Kidney (tissue), 14 donors: Measurements from ENCODE around the gene UPP1. TPM values are rescaled to one million over a fixed set of nuclear protein-coding genes. Genes with fewer than 3 reads are reported as not detected.
A peak's percentile ranks its signal among the peaks of the same experiment; 100 is the strongest.

Source experiments
- DNase-seq, 5 donors: peaks; one replicate each; pipeline ENCODE4 v3.0.0-alpha.2; 2013 to 2020
- FAIRE-seq: peaks from 2 replicates; lab custom pipeline; 2012; peaks lifted over from hg19 to GRCh38; lab: Jason Lieb, UNC
- H3K27ac ChIP-seq, 2 donors: one replicate each; pipeline ENCODE4 v1.7.0; 2013; ENCODE audit warnings: low read depth in 2 of 2, low read length in 2 of 2, inconsistent platforms in 1 of 2
- H3K27me3 ChIP-seq: one replicate; pipeline ENCODE4 v1.7.1; 2013; ENCODE audit warnings: low read length, inconsistent platforms; ENCODE audit not compliant: control insufficient read depth, insufficient read depth
- H3K36me3 ChIP-seq, 3 donors: one replicate each; pipeline versions ENCODE4 v1.7.0 to v1.7.1; 2013; ENCODE audit warnings: low read length in 3 of 3, control low read depth in 1 of 3, inconsistent platforms in 1 of 3; ENCODE audit not compliant: insufficient read depth in 3 of 3, control insufficient read depth in 2 of 3
- H3K4me1 ChIP-seq, 3 donors: one replicate each; pipeline versions ENCODE4 v1.7.0 to v1.7.1; 2013; ENCODE audit warnings: low read length in 3 of 3, inconsistent platforms in 1 of 3, low read depth in 1 of 3; ENCODE audit not compliant: control insufficient read depth in 2 of 3, insufficient read depth in 2 of 3
- H3K4me3 ChIP-seq, 3 donors: one replicate each; pipeline versions ENCODE4 v1.7.0 to v1.8.1; 2013; ENCODE audit warnings: low read length in 3 of 3, control low read depth in 1 of 3, inconsistent platforms in 1 of 3
- H3K9ac ChIP-seq, 3 donors: one replicate each; pipeline versions ENCODE4 v1.7.0 to v1.7.1; 2013; ENCODE audit warnings: low read length in 3 of 3, control low read depth in 1 of 3, inconsistent platforms in 1 of 3
- H3K9me3 ChIP-seq, 3 donors: one replicate each; pipeline versions ENCODE4 v1.7.0 to v1.7.1; 2013; ENCODE audit warnings: low read length in 3 of 3, control low read depth in 1 of 3, inconsistent platforms in 1 of 3; ENCODE audit not compliant: control insufficient read depth in 2 of 3, insufficient read depth in 1 of 3
- intact Hi-C: fragments of 100-400 bp; cut with DNase I; formaldehyde crosslinking; loops from one replicate; pipeline ENCODE4 v1.11.1; 2022
- polyA plus RNA-seq: library from polyadenylated mRNA; stranded (reverse); fragments of 350-450 nt; fragmentation: Illumina TruSeq; extraction: RNeasy Lipid Tissue Mini Kit (QIAGEN cat#74804); gene quantifications from one replicate; pipeline ENCODE4 v1.2.3, GENCODE V29; 2014; ENCODE audit warnings: low read depth, low replicate concordance; ENCODE audit not compliant: insufficient read depth
- total RNA-seq: library from RNA; stranded (reverse); fragmentation: NEBNext Ultra II Directional; extraction: Animal tissue kit (Norgen Biotek cat#: 25700); gene quantifications from one replicate; pipeline ENCODE4 v1.2.1, GENCODE V29; 2021
- TF ChIP-seq, protein P1 (sequence below): IDR thresholded peaks from 3 replicates; pipeline ENCODE4 v1.5.1; 2012; ENCODE audit warnings: mild to moderate bottlenecking, moderate library complexity, borderline replicate concordance; ENCODE audit not compliant: insufficient read depth; ENCODE audit errors: extremely low read depth
- donor health status: control.
- donor health status: control.
- donor health status: control.
- donor health status: control.
- donor health status: control.
- donor health status: DM: yes; HTN: yes; CAD: no.
- donor health status: Normal renal cell carcinoma (clear cell type).

UPP1 gene
- total and polyA plus RNA-seq, 2 donors from 2014 or later, result 36.4 to 76.1 TPM

GRCh38 chr7:48090095-48090805 is 1.2 kb downstream of the UPP1 start:
- Histone ChIP-seq H3K9me3 (no peaks in the 10 kb centered on the region), H3K27me3 (no peaks in the 10 kb centered on the region), H3K4me3 (peak overlapping the region; percentile 47 to 79 (median 57)), H3K27ac (peak overlapping the region; percentile 93 to 97), H3K4me1 (peaks cover 0 to 10% (median 9%) of the 10 kb centered on the region in 3 donors), H3K36me3 (peaks cover 0 to 21% (median 12%) of the 10 kb centered on the region in 3 donors), H3K9ac (peak overlapping the region in 2 of 3 donors; percentile 24 to 60)
- intact Hi-C loops, result no loop called here
- DNase-seq (peak in 4 of 5 donors; percentile 42 to 89 (median 62)), FAIRE-seq (no peak)
- TF ChIP-seq, protein P1, sequence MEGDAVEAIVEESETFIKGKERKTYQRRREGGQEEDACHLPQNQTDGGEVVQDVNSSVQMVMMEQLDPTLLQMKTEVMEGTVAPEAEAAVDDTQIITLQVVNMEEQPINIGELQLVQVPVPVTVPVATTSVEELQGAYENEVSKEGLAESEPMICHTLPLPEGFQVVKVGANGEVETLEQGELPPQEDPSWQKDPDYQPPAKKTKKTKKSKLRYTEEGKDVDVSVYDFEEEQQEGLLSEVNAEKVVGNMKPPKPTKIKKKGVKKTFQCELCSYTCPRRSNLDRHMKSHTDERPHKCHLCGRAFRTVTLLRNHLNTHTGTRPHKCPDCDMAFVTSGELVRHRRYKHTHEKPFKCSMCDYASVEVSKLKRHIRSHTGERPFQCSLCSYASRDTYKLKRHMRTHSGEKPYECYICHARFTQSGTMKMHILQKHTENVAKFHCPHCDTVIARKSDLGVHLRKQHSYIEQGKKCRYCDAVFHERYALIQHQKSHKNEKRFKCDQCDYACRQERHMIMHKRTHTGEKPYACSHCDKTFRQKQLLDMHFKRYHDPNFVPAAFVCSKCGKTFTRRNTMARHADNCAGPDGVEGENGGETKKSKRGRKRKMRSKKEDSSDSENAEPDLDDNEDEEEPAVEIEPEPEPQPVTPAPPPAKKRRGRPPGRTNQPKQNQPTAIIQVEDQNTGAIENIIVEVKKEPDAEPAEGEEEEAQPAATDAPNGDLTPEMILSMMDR, result no peak

GRCh38 chr7:48091506-48092433 is 2.7 kb downstream of the UPP1 start:
- DNase-seq, result no peak
- no peaks in the 10 kb centered on the region for H3K9me3 ChIP-seq
- no peak for FAIRE-seq
- TF ChIP-seq, protein P1, result no peak
- peaks cover 0 to 21% (median 12%) of the 10 kb centered on the region in 3 donors for H3K36me3 ChIP-seq
- intact Hi-C loops, result no loop called here
- no peaks in the 10 kb centered on the region for H3K27me3 ChIP-seq
- H3K27ac ChIP-seq, result no peak overlapping the region
- no peak overlapping the region for H3K9ac ChIP-seq
- H3K4me3 ChIP-seq, result no peak overlapping the region
- H3K4me1 ChIP-seq, result peaks cover 0 to 8% (median 6%) of the 10 kb centered on the region in 3 donors

- intact Hi-C loops, result no loop called here
- no peak for FAIRE-seq
- TF ChIP-seq, protein P1, result no peak
- H3K9me3 ChIP-seq, result no peaks in the 10 kb centered on the region
- H3K27me3 ChIP-seq, result no peaks in the 10 kb centered on the region
- no peak for DNase-seq
- H3K4me3 ChIP-seq, result no peak overlapping the region
- no peak overlapping the region for H3K9ac ChIP-seq
- peaks cover 0 to 34% (median 12%) of the 10 kb centered on the region in 3 donors for H3K36me3 ChIP-seq
- no peak overlapping the region for H3K27ac ChIP-seq
- H3K4me1 ChIP-seq, result peaks cover 0 to 5% (median 0%) of the 10 kb centered on the region in 3 donors
These were observed 5.8 kb downstream of the UPP1 start for GRCh38 chr7:48094861-48095293.
